ENCODE results near the gene NFIX. TPM values are rescaled to one million over a fixed set of nuclear protein-coding genes. Genes with fewer than 3 reads are reported as not detected.

The NFIX gene
- total and polyA plus RNA-seq, 2 of the 13 experiments (the other 11 are each of a cell fraction or from before 2014, with no cell fraction given), result 3.4 to 5.4 TPM

- TF ChIP-seq, protein P1, sequence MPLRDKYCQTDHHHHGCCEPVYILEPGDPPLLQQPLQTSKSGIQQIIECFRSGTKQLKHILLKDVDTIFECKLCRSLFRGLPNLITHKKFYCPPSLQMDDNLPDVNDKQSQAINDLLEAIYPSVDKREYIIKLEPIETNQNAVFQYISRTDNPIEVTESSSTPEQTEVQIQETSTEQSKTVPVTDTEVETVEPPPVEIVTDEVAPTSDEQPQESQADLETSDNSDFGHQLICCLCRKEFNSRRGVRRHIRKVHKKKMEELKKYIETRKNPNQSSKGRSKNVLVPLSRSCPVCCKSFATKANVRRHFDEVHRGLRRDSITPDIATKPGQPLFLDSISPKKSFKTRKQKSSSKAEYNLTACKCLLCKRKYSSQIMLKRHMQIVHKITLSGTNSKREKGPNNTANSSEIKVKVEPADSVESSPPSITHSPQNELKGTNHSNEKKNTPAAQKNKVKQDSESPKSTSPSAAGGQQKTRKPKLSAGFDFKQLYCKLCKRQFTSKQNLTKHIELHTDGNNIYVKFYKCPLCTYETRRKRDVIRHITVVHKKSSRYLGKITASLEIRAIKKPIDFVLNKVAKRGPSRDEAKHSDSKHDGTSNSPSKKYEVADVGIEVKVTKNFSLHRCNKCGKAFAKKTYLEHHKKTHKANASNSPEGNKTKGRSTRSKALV (CRISPR knock-in tag; IDR thresholded peaks at IDR 0.05), result peak; percentile 83; the same call in 1 of the 2 replicates
- TF ChIP-seq ZNF143 (CRISPR knock-in tag; IDR thresholded peaks at IDR 0.05) (peak; percentile 64), ZNF607 (CRISPR knock-in tag; IDR thresholded peaks at IDR 0.05; ENCODE audit: borderline replicate concordance) (peak; percentile 86), ATF7-NPFF (CRISPR knock-in tag; IDR thresholded peaks at IDR 0.05; ENCODE audit: low read depth) (peak; percentile 76; the same call in 1 of the 2 replicates), SOX5 (CRISPR knock-in tag; IDR thresholded peaks at IDR 0.05; ENCODE audit: borderline replicate concordance) (peak; percentile 47; the same call in 1 of the 2 replicates), ZSCAN25 (CRISPR knock-in tag; IDR thresholded peaks at IDR 0.05) (peak; percentile 45), KMT2A (CRISPR knock-in tag; IDR thresholded peaks at IDR 0.05) (peak; percentile 32; the same call in 1 of the 2 replicates), ZSCAN30 (CRISPR knock-in tag; IDR thresholded peaks at IDR 0.05) (no peak), HMG20B (CRISPR knock-in tag; conservative IDR thresholded peaks at IDR 0.05) (no peak), KDM5B (CRISPR knock-in tag; IDR thresholded peaks at IDR 0.05; ENCODE audit: borderline replicate concordance) (0 out of 2 replicates have a peak, but pooled peaks have one; percentile 17), GABPB1 (CRISPR knock-in tag; IDR thresholded peaks at IDR 0.05) (peak; percentile 99), SRSF1 (optimal IDR thresholded peaks at IDR 0.05; ENCODE audit: low read depth, low read length) (peak; percentile 69), ZNF468 (CRISPR knock-in tag; IDR thresholded peaks at IDR 0.05) (no peak), SIN3B (IDR thresholded peaks at IDR 0.05; ENCODE audit: low read length) (0 out of 2 replicates have a peak, but pooled peaks have one; percentile 23), KAT2B (IDR thresholded peaks at IDR 0.05; ENCODE audit: borderline replicate concordance, low read depth, low read length) (no peak), SP1 (IDR thresholded peaks at IDR 0.05) (no peak), SP1 (CRISPR knock-in tag; IDR thresholded peaks at IDR 0.05) (peak; percentile 84; the same call in 1 of the 2 replicates)
- TF ChIP-seq, protein P2, sequence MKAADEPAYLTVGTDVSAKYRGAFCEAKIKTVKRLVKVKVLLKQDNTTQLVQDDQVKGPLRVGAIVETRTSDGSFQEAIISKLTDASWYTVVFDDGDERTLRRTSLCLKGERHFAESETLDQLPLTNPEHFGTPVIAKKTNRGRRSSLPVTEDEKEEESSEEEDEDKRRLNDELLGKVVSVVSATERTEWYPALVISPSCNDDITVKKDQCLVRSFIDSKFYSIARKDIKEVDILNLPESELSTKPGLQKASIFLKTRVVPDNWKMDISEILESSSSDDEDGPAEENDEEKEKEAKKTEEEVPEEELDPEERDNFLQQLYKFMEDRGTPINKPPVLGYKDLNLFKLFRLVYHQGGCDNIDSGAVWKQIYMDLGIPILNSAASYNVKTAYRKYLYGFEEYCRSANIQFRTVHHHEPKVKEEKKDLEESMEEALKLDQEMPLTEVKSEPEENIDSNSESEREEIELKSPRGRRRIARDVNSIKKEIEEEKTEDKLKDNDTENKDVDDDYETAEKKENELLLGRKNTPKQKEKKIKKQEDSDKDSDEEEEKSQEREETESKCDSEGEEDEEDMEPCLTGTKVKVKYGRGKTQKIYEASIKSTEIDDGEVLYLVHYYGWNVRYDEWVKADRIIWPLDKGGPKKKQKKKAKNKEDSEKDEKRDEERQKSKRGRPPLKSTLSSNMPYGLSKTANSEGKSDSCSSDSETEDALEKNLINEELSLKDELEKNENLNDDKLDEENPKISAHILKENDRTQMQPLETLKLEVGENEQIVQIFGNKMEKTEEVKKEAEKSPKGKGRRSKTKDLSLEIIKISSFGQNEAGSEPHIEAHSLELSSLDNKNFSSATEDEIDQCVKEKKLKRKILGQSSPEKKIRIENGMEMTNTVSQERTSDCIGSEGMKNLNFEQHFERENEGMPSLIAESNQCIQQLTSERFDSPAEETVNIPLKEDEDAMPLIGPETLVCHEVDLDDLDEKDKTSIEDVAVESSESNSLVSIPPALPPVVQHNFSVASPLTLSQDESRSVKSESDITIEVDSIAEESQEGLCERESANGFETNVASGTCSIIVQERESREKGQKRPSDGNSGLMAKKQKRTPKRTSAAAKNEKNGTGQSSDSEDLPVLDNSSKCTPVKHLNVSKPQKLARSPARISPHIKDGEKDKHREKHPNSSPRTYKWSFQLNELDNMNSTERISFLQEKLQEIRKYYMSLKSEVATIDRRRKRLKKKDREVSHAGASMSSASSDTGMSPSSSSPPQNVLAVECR (CRISPR knock-in tag; IDR thresholded peaks at IDR 0.05; ENCODE audit: borderline replicate concordance), result peak; percentile 96
- TF ChIP-seq, protein P3, sequence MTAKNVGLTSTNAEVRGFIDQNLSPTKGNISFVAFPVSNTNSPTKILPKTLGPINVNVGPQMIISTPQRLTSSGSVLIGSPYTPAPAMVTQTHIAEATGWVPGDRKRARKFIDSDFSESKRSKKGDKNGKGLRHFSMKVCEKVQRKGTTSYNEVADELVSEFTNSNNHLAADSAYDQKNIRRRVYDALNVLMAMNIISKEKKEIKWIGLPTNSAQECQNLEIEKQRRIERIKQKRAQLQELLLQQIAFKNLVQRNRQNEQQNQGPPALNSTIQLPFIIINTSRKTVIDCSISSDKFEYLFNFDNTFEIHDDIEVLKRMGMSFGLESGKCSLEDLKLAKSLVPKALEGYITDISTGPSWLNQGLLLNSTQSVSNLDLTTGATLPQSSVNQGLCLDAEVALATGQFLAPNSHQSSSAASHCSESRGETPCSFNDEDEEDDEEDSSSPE (CRISPR knock-in tag; IDR thresholded peaks at IDR 0.05), result peak; percentile 96
- TF ChIP-seq, protein P4, sequence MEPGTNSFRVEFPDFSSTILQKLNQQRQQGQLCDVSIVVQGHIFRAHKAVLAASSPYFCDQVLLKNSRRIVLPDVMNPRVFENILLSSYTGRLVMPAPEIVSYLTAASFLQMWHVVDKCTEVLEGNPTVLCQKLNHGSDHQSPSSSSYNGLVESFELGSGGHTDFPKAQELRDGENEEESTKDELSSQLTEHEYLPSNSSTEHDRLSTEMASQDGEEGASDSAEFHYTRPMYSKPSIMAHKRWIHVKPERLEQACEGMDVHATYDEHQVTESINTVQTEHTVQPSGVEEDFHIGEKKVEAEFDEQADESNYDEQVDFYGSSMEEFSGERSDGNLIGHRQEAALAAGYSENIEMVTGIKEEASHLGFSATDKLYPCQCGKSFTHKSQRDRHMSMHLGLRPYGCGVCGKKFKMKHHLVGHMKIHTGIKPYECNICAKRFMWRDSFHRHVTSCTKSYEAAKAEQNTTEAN (CRISPR knock-in tag; conservative IDR thresholded peaks at IDR 0.05), result peak; percentile 78
- TF ChIP-seq, protein P5, sequence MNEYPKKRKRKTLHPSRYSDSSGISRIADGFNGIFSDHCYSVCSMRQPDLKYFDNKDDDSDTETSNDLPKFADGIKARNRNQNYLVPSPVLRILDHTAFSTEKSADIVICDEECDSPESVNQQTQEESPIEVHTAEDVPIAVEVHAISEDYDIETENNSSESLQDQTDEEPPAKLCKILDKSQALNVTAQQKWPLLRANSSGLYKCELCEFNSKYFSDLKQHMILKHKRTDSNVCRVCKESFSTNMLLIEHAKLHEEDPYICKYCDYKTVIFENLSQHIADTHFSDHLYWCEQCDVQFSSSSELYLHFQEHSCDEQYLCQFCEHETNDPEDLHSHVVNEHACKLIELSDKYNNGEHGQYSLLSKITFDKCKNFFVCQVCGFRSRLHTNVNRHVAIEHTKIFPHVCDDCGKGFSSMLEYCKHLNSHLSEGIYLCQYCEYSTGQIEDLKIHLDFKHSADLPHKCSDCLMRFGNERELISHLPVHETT (CRISPR knock-in tag; conservative IDR thresholded peaks at IDR 0.05), result peak; percentile 77
These were observed 49.7 kb upstream of the NFIX start, which contains the start of gene RAD23A (continued) for GRCh38 chr19:12945479-12946091.
